HG03175 (cell line): ENCODE results near the gene ITIH2.
"Not testable (repeated sequence)": the region's sequence is repeated elsewhere in the genome, so short reads cannot be mapped to it uniquely, and the experiment has no call there.

Source experiments
- ATAC-seq: cut with Tn5 transposase; IDR thresholded peaks from one replicate; pipeline ENCODE4 v1.9.1; 2021; ENCODE audit warnings: mild to moderate bottlenecking, moderate library complexity; ENCODE audit not compliant: unreplicated experiment

The ITIH2 gene

GRCh38 chr10:7738536-7739407, 35.7 kb downstream of the ITIH2 start:
- ATAC-seq, result no peak

GRCh38 chr10:7744307-7744706, 41.2 kb downstream of the ITIH2 start:
- ATAC-seq, result no peak

- ATAC-seq, result not testable (repeated sequence)
These were observed 45.5 kb downstream of the ITIH2 start for GRCh38 chr10:7748637-7749036.

GRCh38 chr10:7750222-7750621, 47.1 kb downstream of the ITIH2 start:
- no peak for ATAC-seq

GRCh38 chr10:7752251-7752650, 49.1 kb downstream of the ITIH2 start:
- ATAC-seq, result no peak

GRCh38 chr10:7755103-7755502, 52.0 kb downstream of the ITIH2 start:
- ATAC-seq, result no peak

GRCh38 chr10:7756360-7756992, 53.4 kb downstream of the ITIH2 start:
- ATAC-seq, result no peak

GRCh38 chr10:7763929-7764328, 60.8 kb downstream of the ITIH2 start:
- no peak for ATAC-seq

GRCh38 chr10:7766241-7766640, 63.1 kb downstream of the ITIH2 start:
- no peak for ATAC-seq

GRCh38 chr10:7767209-7767608, 64.1 kb downstream of the ITIH2 start:
- no peak for ATAC-seq

GRCh38 chr10:7768417-7768816, 65.3 kb downstream of the ITIH2 start:
- ATAC-seq, result no peak

- no peak for ATAC-seq
These were observed 71.0 kb downstream of the ITIH2 start for GRCh38 chr10:7773845-7774801.

- ATAC-seq, result no peak
These were observed 73.7 kb downstream of the ITIH2 start for GRCh38 chr10:7776777-7777176.

- not testable (repeated sequence) for ATAC-seq
These were observed 79.1 kb downstream of the ITIH2 start for GRCh38 chr10:7782194-7782593.

GRCh38 chr10:7786430-7786829, 83.3 kb downstream of the ITIH2 start:
- no peak for ATAC-seq

- ATAC-seq, result peak; percentile 11
These were observed 84.2 kb downstream of the ITIH2 start for GRCh38 chr10:7787150-7787856.

GRCh38 chr10:7787857-7788638, 84.9 kb downstream of the ITIH2 start, which contains the start of the genes ATP5F1C and KIN:
Gene ATP5F1C, plus strand, starts transcription at chr10:7788177. Its CDS starts 31 bp downstream, at chr10:7788208.
Gene KIN, minus strand, starts transcription at chr10:7787993. Its CDS starts 60 bp downstream, at chr10:7787933.
- ATAC-seq, result peak; percentile 91

GRCh38 chr10:7788639-7789286, 85.6 kb downstream of the ITIH2 start:
- peak; percentile 21 for ATAC-seq

- no peak for ATAC-seq
These were observed 86.3 kb downstream of the ITIH2 start for GRCh38 chr10:7789390-7789789.
